HG02623 (cell line): ENCODE results near the gene SLC22A17.

Source experiments
- ATAC-seq: cut with Tn5 transposase; IDR thresholded peaks from one replicate; pipeline ENCODE4 v1.9.1; 2021; ENCODE audit warnings: moderate library complexity; ENCODE audit not compliant: unreplicated experiment

SLC22A17 gene

DNA sequence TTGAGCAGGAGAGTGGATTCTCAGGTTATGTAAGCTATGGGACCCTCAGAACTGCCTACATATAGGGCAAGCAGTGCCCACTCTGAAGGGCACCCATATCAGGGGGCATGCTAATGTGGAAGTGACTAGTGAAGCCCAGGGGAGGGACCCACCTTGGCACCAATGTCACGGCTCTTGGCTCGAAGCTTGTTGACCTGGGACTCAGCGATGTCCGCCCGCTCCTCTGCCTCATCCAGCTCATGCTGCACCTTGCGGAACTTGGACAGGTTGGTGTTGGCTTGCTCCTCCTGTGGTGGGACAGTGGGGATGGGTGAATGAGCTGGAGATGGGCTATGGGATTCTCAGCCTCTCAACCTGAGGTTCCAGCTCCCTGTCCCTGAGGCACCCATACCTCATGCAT is 29.6 kb upstream of the SLC22A17 start:
- no peak for ATAC-seq

DNA sequence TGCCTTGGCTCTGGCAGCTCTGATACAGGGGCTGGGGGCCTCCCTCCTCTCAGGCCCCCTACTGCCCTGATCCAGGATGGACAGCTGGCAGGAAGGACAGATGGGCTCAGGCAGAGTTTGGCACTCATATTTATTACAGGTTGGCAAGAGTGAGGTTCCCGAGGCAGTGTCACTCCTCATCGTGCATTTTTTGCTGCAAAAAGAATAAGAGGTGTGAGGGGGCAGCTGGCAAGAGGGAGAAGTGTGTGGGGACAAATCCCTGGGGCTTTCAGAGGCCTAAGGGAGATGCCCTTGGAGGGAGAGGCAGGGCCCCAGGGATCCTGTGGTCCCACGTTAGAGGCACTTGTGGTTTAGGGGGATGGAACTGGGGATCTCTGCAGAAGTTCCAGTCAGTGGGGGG is 29.2 kb upstream of the SLC22A17 start:
- ATAC-seq = no peak

DNA sequence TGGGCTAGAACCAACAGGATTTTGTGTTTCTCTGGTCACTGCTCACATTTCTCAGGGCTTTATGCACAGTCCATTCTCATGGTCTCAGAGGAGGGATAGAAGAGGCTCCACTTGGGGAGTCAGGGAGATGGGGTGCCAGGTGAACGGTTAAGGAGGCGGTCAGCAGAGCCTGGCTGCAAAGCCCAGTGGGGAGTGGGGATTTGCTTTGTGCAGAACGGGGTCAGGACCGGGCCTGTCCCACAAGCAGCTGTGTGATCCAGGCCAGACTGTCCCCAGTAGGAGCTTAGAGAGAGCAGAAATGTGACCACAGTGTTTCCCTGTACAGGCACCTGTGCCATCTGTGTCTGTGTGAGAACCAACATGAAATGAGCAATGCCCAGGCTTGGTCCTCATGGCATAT is 28.3 kb upstream of the SLC22A17 start:
- no peak for ATAC-seq

DNA sequence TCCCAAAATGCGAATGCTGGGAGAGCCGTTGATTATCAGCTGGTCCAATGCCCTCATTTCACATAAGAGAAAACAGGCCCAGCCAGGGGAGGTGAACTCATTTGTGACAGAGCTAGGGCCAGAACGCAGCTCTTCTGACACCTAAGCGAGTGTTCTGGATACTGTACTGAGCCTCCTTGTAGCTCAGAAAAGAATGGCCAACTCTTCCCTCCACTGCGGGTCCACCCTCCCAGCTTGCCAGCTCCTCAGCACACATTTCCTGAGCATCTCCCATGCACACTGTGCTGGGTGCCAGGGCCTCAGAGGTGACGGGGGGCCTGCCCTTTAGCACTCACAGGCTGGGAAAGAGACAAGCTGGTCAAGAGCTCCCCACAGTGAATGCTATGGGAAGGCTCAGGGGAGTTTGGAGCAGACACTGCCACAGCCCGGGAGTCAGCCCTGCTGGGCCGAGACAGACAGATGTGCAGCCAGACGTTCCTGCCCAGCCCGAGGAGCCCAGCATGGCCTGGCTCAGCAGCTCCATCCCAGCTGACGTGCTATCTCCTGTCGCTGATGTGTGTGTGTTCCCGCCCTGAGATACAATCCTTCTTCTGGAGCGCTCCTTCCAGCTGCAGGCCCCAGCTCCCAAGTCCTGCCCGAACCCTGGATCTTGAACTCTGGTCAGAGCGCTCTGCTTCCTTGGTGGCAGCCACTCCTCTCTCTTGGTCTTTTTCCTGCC is 27.7 kb upstream of the SLC22A17 start:
- no peak for ATAC-seq

DNA sequence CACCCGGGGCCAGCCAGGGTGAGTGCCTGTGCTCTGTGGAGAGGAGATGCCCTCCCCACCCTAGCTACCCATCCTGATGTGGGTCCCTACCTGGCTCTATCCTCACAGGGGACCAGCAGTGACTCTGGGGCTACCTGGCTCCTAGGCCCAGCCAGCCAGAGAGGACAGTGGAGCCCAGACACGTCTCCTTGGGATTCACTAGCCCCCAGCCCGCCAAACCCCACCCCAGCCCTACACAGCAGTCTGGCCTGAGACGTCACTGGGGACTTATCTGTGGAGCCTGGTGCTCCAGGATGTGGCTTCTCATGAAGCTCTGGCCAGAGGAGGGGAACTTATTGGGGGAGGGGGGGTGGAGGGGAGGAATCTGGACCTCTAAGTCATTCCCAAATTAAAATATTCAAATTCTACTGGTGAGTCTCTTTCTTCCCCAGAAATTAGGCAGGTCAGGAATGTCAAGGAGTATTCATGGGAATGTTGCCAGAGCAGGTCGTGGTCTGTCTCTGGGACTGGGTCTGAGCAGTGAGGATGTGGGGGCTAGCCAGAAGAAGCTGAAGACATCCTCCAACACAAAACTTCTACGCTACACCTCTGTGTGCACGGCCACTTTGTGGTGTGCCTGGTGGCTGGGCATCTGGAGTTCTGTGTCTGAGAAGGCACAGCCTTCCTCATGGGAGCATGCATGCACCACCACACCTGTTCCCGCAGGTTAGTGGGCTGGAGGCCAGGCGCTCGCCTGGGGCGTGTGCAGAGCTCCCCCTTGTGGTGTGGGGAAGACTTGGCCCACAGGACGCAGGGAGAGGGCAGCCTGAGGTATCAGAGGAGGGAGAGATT is 26.9 kb upstream of the SLC22A17 start:
- ATAC-seq = no peak

DNA sequence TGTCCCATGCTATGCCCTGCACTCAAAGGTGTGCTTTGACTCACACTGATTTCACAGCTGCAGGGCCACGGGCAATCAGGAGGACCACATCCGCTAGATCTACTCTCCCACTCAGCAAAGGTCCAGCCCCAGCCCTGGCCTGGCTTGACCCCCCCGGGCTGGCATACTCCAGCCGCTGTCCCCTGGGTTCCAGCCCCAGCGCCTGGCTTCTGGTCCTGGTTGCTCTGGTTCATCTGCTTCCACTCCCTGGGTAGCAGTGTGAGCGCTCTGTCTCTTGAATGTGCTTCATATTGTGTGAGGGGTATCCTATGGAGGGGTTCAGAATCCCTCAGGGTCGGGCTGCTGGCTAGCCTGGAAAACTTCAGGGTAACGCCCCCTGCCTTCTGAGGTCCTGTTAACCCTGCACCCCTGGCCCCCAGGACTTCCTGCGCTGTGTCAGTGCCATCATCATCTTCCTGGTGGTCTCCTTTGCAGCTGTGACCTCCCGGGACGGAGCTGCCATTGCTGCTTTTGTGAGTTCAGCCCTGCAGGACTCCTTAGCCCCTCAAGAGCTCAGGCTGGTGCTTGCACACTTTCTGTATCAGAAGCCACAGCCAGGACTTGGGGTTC is 26.0 kb upstream of the SLC22A17 start:
- ATAC-seq = no peak

DNA sequence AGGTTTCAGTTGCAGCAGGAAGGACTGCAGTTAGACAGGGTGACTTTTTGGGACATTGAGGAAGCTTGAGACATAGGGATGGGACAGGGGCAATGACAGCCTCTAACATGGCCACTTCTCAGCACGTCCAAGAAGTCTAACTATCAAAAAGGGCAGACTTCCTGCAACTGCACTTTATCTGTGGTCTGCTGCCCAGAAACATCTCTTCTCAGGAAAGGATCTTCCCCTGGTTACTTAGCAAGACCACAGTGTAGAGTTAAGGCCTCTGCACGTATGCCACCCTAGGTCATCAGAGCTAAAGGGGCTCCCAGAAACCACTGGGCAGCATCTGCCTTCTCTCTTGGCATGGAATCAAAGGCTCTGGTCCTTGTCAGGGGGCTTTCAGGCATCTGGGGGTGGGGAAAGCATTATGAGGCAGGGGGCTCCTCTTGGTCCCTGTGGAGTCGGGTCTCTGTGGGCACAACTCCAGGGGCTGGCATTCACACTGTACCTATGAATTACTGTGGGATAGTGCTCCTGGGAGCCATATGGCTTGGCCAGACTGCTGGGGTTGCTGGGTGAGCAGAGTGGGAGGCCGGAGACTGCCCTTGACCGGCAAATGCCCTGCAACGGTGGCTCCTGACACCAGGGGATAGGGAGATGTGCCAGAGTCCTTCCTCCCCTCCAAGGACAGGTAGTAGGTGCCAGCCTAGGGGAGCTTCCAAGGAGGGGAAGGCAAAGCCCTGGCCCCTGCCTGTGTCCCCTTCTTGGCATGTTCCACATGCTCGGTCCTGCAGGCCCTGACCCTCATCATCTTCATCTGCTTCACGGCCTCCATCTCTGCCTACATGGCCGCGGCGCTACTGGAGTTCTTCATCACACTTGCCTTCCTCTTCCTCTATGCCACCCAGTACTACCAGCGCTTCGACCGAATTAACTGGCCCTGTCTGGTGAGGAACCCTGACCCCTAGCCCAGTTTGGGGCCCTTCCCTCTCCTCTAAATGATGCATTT is 25.2 kb upstream of the SLC22A17 start:
- ATAC-seq = no peak

DNA sequence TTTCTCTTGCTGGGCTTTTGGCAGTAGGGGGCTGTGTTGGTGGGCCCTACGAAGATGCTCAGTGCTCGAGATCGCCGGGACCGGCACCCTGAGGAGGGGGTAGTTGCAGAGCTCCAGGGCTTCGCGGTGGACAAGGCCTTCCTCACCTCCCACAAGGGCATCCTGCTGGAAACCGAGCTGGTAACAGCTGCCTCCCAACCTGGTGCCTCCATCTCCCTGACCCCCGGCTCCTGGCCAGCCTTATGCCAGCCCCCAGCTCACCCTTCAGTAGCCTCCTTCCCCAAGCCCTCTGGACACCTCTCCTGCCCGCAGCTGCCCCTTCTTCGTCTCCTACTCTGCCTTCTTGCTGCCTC is 24.5 kb upstream of the SLC22A17 start:
- ATAC-seq = no peak

DNA sequence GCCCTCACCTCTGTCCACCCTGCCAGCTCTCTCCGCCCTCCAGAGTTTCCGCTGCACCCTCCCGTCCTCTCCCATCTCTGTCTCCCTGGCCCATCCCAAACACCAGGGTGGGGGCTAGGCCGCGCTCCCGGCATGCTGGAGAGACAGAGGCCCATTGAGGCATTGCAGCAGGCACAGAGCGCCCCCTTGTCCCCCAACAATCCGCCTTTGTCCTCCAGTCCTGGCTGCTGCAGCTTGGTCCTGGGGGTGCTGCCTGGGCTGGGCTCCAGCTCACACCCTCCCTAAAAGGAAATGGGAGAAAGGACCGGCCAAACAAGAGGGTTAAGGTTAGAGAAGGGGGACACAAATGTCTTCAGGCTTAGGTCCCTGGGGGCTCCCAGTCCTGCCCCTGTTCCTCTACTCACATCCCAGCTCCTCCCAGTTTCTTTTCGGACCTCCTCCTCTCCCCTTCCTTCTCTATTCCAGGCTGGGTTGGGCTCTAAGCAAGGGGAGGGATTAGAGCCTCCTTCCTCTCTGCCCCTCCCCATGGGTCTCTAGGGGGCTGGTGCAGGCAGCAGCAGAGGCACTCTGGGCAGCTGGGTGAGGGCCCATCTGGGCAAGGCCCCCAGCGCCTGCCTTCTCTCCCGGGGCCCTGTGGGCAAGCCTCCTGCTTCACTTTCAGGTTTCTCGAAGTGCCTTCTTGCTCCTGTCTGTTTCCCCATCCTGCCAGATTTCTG is 24.0 kb upstream of the SLC22A17 start, which contains the start of gene CMTM5:
Gene CMTM5, plus strand, starts transcription at position 565 of the 716 bp plus-strand sequence. CDS start 206 bp downstream, outside the sequence.
- ATAC-seq = no peak

DNA sequence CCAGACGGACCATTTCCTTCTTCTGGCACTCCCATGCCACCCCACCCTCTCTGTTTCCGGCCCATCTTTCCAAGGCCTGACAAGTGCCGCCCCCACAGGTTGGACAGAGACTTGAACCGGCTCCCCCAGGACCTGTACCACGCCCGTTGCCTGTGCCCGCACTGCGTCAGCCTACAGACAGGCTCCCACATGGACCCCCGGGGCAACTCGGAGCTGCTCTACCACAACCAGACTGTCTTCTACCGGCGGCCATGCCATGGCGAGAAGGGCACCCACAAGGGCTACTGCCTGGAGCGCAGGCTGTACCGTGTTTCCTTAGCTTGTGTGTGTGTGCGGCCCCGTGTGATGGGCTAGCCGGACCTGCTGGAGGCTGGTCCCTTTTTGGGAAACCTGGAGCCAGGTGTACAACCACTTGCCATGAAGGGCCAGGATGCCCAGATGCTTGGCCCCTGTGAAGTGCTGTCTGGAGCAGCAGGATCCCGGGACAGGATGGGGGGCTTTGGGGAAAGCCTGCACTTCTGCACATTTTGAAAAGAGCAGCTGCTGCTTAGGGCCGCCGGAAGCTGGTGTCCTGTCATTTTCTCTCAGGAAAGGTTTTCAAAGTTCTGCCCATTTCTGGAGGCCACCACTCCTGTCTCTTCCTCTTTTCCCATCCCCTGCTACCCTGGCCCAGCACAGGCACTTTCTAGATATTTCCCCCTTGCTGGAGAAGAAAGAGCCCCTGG is 23.0 kb upstream of the SLC22A17 start:
- no peak for ATAC-seq

DNA sequence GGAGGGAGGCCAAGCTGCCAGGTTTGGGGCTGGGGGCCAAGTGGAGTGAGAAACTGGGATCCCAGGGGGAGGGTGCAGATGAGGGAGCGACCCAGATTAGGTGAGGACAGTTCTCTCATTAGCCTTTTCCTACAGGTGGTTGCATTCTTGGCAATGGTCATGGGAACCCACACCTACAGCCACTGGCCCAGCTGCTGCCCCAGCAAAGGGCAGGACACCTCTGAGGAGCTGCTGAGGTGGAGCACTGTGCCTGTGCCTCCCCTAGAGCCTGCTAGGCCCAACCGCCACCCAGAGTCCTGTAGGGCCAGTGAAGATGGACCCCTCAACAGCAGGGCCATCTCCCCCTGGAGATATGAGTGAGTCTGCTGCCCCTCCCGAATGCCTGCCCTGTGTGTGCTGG is 20.4 kb upstream of the SLC22A17 start:
- ATAC-seq = no peak

DNA sequence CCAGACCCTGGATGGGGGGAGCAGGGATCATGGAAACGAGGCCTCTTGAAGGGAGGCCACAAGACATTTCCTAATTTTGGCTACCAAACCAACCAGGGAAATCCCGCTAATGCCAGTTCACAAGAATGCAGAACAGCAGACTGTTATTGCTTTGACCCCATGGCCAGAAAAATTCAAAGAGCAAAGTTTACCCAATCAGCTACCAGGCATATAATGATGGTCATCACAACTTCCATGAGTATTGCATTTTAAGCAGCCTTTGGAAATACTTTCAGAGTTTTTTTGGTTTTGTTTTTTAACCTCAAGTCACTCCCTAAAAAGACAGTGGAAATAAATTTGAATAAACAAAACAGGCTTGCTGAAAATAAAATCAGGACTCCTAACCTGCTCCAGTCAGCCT is 19.8 kb upstream of the SLC22A17 start, which contains the start of gene IL25:
Gene IL25, plus strand, starts transcription at position 301 of the 400 bp plus-strand sequence.
- no peak for ATAC-seq

DNA sequence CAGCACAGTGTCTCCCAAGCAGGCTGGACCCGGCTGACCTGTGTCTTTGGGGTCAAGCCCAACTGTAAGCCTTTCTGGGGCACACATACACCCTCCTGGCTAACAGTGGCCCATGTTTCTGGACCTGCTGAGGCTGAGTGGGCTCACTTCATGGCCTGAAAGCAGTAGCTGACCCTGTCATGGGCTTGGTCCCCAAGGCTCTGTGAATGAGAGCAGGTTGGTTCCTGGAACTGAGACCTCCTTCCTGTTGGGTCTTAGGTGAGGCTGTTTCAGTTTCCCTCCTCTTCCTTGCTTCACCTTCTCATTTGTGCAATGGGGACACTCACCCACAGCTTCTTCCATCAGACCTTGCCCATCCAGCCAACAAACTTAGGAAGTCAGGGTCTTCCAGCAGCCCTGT is 19.2 kb upstream of the SLC22A17 start:
- ATAC-seq = no peak

DNA sequence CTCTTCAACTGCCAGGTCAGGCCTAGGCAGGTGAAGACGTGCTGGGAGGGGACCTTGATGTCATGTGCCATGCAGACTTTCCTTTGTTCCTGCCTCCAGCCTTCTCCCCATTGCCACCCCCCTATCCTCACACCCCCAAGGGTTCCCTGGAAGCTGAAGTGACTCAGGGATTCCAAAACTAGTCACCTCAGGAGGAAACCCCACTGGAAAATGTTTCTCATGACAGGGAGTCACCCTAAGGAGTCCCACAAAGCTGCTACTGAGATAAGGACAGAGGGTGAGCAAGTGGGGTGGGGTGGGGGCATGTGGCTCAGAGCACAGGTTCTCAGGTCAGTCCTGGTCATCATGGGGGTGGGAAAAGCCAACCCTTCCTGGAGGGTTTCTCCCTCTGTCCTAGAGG is 17.5 kb upstream of the SLC22A17 start:
- no peak for ATAC-seq

DNA sequence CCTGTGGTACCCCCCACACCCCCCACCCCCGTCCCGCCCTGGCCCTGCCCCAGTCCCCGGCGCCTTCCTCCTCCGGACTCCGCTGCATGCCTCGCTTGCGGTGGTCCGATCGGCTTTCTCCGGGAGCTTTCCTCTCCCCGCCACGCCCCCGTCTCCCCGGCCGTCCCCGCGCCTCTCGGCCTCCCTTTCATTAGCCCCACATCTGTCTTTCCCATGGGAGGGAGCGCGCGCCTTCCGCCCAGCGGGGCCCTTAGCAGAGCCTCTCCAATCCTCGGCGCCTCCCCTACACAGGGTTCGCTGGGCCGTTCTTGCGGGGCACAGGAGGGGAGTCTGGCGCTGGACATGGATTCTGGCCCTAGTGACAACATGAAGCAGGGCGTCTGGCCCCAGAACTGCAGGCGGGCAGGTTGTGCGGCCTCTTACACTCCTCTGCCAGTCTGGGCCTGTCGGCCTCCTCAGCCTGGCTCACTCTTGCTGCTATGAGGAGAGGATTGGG is 13.8 kb upstream of the SLC22A17 start:
- ATAC-seq = no peak

DNA sequence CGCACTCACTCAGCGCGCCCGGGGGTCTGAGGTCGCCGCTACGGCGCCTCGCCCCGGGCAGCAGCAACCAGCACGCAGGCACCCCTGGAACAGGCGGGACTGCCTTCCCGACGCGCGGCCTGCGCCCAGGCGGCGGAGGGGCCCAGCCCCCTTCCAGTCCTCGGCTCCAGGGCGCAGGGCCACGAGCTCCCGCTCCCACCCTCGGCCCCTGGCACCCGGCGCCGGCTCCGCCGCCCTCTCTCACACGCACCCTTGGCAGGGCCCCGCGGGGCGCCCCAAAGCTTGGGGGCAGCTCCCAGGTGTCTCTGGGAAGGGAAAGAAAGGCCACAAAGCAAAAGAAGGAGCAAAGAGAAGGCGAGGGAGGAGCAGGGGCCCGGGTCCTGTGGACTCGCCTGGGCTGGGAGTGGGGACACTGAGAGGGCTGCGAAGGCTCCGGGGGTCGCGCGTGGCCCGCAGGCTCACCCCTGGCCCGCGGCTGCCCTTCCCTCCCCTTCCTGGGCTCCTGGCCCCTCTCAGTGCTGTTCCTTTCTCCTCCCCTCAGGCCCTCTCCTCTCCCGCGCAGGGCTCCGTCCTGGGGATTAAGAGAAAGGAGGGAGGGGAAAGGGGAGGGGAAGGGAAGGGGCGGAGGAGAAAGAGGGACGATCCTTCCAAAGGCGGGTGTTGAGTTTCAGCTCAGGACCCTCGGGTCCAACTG is 13.2 kb upstream of the SLC22A17 start:
- no peak for ATAC-seq

DNA sequence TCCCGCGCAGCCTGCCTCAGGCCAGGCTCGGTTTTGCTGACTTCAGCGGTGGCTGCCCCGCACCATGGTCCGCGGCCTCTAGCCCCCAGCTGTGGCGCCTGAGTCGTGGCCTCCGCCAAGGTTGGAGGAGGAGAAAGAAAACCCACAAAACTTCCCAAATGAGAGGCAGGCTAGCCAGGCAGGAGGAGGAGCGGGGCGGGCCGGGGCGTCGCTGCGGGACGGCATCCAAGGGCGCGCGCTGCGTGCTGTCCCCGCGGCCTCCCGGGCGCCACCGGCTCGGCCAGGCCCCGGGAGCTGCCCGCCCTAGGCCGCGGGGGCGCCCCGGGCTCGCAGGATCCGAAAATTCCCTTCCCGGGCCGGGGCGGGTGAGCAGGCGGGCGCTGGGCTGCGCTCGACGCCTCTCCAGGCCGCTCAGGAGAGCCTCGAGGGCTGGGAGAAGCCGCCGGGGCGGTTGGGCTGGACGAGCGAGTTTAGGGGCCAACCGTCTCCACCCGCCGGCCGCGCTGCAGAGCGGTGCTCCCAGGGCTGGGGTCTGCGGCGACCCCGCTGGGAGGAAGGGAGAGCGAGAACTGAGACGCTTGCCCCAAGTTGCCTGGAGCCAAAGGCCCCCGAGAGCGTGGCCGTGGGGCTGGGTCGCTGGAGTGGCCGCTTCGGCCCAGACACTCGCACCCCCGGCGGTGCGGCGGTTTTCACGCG is 12.5 kb upstream of the SLC22A17 start, which contains the start of gene EFS:
Gene EFS, minus strand, starts transcription at position 137 of the 696 bp plus-strand sequence. CDS start 147 bp downstream, outside the sequence.
- ATAC-seq = no peak
